NCI-H2081 (cell line): ENCODE data around the gene OLIG3.

Source experiments
- DNase-seq, 2 experiments: peaks; one replicate each; lab custom pipeline; 2025; lab: John Stamatoyannopoulos, UW

Gene OLIG3

GRCh38 chr6:137471497-137471896, 22.7 kb downstream of the OLIG3 start:
- DNase-seq: no peak

GRCh38 chr6:137467211-137467610, 27.0 kb downstream of the OLIG3 start:
- no peak for DNase-seq

- no peak for DNase-seq
These were observed 28.7 kb downstream of the OLIG3 start for GRCh38 chr6:137465378-137466009.

- DNase-seq: no peak
These were observed 41.8 kb downstream of the OLIG3 start for GRCh38 chr6:137452333-137452894.

- DNase-seq: no peak
These were observed 50.3 kb downstream of the OLIG3 start for GRCh38 chr6:137443901-137444300.
